Stimulated activated CD4-positive, alpha-beta T cell treated with anti-CD3 and anti-CD28 coated beads, Interleukin-4, amount 100 ng/mL, for 48 hours (primary cell): ENCODE data around the gene FAM168A.

Source experiments
- DNase-seq, 2 donors: peaks; one replicate each; pipeline ENCODE4 v3.0.0-alpha.2; 2020; ENCODE audit warnings: low read depth in 2 of 2

The FAM168A gene

GRCh38 chr11:73556966-73557365 is 40.9 kb downstream of the FAM168A start:
- no peak for DNase-seq

GRCh38 chr11:73555615-73556014 is 42.3 kb downstream of the FAM168A start:
- DNase-seq, result no peak

- DNase-seq, result no peak
Measured at GRCh38 chr11:73554671-73555320, 43.1 kb downstream of the FAM168A start.

- DNase-seq, result no peak
Measured at GRCh38 chr11:73553266-73553665, 44.6 kb downstream of the FAM168A start.

GRCh38 chr11:73551677-73552076 is 46.2 kb downstream of the FAM168A start:
- no peak for DNase-seq

- DNase-seq, result no peak
Measured at GRCh38 chr11:73549376-73549775, 48.5 kb downstream of the FAM168A start.

- no peak for DNase-seq
Measured at GRCh38 chr11:73547706-73548595, 50.0 kb downstream of the FAM168A start.

GRCh38 chr11:73542175-73542574 is 55.7 kb downstream of the FAM168A start:
- no peak for DNase-seq

GRCh38 chr11:73539506-73540084 is 58.3 kb downstream of the FAM168A start:
- no peak for DNase-seq

GRCh38 chr11:73538381-73538872 is 59.5 kb downstream of the FAM168A start:
- no peak for DNase-seq

GRCh38 chr11:73537969-73538368 is 59.9 kb downstream of the FAM168A start:
- no peak for DNase-seq

- no peak for DNase-seq
Measured at GRCh38 chr11:73536961-73537360, 61.0 kb downstream of the FAM168A start.

- DNase-seq, result no peak
Measured at GRCh38 chr11:73532310-73532709, 65.6 kb downstream of the FAM168A start.

- no peak for DNase-seq
Measured at GRCh38 chr11:73531386-73531785, 66.5 kb downstream of the FAM168A start.

- no peak for DNase-seq
Measured at GRCh38 chr11:73530109-73530508, 67.8 kb downstream of the FAM168A start.

- DNase-seq, result no peak
Measured at GRCh38 chr11:73529204-73529530, 68.7 kb downstream of the FAM168A start.

- DNase-seq, result no peak
Measured at GRCh38 chr11:73528483-73529203, 69.3 kb downstream of the FAM168A start.

GRCh38 chr11:73528013-73528412 is 69.9 kb downstream of the FAM168A start:
- no peak for DNase-seq

GRCh38 chr11:73525611-73526010 is 72.3 kb downstream of the FAM168A start:
- DNase-seq, result no peak

GRCh38 chr11:73524774-73525173 is 73.1 kb downstream of the FAM168A start:
- no peak for DNase-seq

- DNase-seq, result no peak
Measured at GRCh38 chr11:73521621-73522020, 76.3 kb downstream of the FAM168A start.
